ENCODE data around the gene SUMO2.
"Not testable (repeated sequence)": the region's sequence is repeated elsewhere in the genome, so short reads cannot be mapped to it uniquely, and the experiment has no call there.

The SUMO2 gene

DNA sequence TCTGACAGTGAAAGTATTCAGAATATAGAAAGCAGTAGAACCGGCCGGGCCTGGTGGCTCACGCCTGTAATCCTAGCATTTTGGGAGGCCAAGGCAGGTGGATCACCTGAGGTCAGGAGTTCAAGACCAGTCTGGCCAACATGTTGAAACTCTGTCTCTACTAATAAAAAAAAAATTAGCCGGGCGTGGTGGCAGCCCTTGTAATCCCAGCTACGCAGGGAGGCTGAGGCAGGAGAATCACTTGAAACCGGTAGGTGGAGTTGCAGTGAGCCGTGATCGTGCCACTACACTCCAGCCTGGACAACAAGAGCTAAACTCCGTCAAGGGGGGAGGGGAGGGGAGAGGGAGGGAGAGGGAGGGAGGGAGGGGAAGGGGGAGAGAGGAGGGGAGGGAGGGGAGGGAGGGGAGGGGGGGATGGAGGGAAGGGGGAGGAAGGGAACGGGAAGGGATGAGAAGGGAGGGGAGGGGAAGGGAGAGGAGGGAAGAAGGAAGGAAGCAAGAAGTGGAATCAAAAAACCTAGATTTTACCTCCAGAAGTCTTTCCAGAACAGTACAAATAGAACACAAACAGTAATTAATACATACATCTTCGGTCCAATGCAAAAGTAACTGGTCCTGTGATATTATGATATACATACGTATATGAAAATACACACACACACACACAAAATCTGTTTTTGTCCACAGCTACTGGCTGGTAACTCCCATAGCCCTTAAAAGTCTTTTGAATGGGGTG, 40.4 kb downstream of the SUMO2 start:
- no peak for DNase-seq

DNA sequence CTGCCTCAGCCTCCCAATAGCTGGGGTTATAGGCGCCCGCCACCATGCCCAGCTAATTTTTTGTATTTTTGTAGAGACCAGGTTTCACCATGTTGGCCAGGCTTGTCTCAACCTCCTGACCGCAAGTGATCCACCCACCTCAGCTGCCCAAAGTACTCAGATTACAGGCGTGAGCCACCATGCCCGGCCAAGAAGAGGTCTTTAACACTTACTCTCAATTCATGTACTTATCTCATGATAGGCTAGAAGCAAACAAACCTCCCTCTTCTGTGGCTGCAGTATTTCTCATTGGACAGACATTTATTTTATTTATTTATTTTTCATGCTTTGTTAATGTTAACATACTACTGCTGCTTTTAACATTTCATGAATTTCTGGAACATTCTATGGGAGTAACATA, 44.2 kb downstream of the SUMO2 start:
- no peak for DNase-seq

DNA sequence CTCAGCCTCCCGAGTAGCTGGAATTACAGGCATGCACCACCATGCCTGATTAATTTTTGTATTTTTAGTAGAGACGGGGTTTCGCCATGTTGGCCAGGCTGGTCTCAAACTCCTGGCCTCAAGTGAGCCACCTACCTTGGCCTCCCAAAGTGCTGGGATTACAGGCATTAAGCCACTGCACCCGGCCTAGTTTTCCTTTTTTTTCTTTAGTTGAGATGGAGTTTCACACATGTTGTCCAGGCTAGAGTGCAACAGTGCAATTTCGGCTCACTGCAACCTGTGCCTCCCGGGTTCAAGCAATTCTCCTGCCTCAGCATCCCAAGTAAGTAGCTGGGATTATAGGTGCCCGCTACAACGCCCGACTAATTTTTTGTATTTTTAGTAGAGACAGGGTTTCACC, 45.0 kb downstream of the SUMO2 start:
- DNase-seq = not testable (repeated sequence)

DNA sequence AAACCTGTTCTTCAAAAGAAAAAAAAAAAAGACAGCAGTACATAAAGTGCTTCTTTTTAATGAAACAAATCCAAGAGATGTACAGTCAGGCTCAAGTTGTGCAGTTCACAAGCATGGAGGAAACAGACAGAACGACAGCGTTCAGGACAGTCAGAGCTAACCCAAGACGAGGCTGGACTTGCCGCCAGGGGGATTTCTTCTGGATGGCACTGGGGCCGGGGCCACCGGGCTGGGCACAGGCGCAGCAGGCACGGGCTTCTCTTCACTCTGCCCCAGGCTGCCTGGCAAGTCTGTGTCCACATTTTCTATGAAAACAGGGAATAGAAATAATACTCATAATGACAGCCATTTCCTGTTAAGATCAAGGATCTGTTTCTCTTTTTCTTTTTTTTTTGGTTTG, 46.8 kb downstream of the SUMO2 start:
- DNase-seq = no peak

DNA sequence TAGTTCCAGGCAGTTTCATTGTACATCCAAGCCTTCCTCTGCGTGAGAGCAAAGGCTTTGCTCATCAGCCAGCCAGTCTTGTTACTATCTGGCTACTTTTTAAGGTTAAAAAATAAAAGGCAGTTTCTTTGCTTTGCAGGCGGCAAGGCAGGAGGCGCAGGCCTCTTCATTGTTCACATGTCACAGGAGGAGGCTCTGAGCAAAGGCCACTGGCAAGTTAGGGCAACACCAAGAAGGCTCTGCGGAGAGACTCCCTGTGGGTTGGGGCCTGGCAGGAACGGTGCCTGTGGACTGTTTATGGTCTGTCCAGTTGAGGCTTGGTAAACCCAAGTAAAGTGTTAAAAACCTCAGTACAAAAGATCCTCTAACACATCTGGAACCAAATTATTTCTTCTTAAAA, 47.3 kb downstream of the SUMO2 start:
- DNase-seq = no peak

DNA sequence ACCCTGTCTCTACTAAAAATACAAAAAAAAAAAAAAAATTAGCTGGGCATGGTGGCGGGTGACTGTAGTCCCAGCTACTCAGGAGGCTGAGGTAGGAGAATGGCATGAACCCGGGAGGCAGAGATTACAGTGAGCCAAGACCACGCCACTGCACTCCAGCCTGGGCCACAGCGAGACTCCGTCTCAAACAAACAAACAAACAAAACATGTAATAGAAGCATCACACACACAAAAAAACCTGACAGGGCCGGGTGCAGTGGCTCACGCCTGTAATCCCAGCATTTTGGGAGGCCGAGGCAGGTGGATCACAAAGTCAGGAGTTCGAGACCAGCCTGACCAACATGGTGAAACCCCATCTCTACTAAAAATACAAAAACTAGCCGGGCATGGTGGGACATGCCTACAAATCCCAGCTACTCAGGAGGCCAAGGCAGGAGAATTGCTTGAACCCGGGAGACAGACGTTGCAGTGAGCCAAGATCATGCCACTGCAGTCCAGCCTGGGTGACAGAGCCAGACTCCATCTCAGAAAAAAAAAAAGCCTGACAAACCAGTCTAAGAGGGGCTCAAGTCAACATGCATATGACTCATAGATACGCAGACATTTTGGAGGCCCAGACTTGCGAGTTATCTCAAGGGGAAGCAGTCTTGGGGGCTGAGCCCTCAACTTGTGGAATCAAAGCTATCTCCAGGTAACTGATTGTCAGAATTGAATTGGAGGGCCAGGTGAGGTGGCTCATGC, 49.0 kb downstream of the SUMO2 start:
- not testable (repeated sequence) for DNase-seq

DNA sequence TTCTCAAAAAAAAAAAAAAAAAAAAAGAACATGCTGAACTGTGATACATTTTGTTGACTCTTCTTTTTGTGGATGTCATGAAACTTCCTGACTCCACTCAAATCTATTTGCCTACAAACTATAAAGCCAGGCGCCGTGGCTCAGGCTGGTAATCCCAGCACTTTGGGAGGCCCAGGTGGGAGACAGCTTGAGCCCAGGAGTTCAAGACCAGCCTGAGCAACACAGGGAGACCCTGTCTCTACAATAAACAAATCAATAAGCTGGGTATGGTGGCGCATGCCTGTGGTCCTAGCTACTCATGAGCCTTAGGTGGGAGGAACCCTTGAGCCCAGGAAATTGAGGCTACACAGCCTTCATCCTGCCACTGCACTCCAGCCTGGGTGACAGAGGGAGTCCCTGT, 49.8 kb downstream of the SUMO2 start:
- no peak for DNase-seq

DNA sequence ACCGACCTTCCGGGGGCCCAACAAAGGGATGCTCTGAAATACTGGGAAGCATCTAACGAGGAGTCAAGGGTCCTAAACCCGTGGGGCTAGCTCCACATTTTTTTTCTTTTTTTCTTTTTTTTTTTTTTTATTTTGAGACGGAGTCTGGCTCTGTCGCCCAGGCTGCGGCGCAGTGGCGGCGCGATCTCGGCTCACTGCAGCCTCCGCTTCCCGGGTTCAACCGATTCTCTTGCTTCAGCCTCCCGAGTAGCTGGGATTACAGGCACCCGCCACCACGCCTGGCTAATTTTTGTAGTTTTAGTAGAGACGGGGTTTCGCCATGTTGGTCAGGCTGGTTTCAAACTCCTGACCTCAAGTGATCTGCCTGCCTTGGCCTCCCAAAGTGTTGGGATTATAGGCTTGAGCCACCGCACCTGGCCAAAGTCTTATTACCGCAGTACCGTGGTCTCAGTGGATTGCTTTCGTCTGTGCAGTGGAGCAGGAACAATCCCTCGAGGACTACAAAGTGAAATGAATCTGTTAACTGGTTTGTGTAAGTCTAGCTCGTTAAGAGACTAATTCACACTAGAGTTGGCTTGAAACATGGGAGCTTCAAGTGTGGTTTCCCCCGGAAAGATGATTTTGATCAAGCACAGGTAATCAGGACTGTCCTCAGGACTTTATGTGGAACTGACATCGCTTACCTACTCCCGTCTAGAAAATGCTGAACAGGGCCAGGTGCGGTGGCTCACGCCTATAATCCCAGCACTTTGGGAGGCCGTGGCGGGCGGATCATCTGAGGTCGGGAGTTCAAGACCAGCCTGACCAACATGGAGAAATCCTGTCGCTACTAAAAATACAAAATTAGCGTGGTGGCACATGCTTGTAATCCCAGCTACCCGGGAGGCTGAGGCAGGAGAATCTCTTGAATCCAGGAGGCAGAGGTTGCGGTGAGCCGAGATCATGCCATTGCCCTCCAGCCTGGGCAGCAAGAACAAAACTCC, 50.5 kb downstream of the SUMO2 start:
- not testable (repeated sequence) for DNase-seq

DNA sequence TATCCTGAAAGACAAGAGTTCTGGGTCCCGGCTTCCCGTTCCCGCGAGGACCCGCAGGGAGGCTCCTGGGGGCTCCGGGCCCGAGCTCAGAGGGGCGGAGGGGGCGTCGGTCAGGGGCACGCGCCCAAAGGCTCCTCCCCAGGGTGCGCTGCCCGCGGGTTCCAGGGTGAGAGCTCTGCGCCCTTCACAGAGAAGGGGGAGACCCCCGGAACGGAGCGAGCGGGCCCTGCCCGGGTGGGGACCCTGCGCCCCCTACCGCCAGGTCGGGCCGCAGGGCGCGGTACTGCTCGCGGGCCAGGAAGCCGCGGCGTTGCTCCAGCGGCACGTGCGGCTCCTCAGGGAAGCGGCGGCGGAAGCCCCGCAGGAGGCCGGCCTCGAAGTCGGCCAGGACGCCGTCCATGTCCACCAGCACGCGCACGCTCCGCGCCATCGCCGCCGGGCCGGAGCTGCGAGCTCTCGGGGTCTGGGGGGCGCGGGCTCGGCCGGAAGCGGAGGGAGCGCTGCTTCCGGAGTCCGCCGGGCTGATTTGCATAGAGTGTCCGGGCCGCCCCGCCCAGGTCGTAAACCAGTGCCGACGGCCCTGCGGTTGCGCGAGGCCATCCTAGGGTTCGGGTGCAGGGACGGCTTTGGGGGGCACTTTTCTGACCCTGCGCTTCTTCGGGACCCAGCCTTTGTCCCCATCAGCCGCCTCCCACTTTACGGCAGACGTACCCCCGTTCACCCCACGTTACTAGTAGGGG, 51.3 kb downstream of the SUMO2 start, which contains the start of gene NT5C:
Gene NT5C (minus strand): TSS at position 465 of the 740 bp plus-strand sequence. CDS start 35 bp downstream, at position 430.
- DNase-seq = peak; percentile 48

DNA sequence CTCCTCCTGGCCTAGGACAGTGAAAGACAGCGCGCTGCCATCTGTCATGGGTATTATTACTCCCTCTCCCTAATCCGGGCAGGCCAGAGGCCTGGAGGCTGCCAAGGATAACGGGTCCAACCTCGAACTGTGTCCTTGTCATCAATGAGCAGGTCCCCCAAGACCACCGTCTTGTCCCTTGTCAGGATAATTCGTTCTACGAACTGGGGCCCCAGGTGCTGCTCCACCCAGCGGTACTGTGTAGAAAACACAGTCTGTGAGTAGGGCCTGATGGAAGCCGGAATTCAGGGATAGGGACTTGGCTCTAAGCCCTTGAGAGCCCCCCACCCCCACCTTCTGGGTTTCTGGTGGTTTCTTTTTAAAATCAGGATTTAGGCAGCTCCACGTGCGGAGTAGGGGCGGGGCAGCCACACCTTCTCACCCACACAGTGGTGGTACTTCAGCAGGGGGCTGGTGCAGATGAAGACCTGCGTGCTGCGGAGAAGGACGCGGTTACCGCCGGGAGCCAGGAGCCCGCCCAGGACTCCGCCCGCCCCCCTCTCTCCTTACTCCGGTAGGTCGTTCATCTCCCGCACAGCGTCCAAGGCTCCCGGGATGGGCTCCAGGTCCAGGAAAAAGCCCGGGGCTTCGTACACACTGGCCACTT, 52.0 kb downstream of the SUMO2 start:
- DNase-seq = peak; percentile 31

DNA sequence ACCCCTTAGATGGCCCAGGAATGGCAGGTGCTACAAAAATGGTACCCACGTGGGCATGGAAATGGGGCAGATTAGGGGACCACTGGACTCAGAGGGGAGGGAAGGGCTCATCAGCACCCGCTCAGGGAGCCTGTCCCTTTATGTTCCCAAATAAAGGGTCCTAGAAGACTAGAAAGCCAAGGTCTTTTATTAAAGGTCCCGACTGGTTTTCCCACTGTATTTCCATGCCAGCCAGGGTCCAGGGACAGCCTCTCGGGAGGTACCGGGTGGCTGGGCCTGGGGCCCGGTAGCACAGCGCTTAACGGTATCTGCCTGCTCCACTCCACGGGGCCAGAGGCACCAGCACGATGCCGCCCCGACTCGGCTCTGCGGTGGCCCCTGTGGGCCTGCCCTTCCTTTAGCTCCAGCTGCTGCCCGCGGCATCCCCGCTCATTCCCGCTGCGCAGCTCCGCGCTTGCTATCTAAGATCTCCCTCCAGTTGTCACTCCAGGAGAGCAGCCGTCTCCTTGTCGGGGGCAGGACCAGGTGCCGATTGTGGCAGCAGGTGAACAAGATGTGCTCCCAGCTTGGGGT, 52.6 kb downstream of the SUMO2 start:
- no peak for DNase-seq

DNA sequence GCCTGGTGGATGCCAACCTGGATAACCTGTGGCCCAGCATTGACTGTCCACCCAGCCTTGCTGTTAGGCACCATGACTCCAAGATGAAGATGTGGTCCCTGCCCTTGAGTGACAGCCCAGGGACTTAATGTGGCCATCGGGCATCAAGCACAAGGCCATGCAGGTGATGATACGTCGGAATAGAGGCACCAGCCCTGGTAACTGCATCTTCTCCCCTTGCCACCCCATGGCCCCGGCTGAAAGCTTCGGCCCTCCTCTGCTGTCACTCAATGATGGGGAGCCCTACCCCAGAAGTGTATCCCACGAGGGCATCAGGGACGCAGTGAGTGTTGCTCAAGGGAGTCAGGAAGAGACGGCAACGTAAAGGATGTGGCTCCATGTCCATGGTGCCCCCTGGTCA, 53.2 kb downstream of the SUMO2 start:
- no peak for DNase-seq

DNA sequence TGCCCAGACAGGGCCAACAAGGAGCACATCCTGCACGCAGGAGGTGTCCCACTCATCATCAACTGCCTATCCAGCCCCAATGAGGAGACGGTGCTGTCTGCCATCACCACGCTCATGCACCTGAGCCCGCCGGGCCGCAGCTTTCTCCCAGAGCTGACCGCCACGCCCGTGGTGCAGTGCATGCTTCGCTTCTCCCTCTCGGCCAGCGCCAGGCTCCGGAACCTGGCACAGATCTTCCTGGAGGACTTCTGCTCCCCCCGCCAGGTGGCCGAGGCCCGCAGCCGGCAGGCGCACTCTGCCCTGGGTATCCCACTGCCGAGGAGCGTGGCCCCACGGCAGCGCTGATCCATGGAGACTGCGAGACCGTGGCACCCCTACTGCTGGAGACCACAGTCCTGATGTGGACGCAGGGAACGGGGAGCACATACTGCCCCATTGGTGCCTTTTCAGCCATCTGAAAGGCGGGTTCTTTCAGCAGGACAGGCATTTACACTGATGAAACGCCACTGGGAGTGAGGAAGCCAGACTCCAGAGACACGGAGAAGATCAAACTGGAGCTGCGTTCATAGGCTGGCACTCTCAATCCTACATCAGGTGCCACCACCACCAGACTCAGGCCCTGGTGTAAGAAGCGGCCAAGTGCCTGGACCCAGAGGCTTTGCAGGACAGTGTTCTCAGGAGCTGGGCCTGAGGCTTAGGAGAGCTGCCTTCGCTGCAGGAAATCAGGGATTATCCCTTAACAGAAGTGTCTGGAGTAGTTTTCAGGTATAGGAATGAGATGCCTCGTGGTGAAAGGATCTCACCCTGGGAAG, 53.9 kb downstream of the SUMO2 start:
- DNase-seq = no peak

DNA sequence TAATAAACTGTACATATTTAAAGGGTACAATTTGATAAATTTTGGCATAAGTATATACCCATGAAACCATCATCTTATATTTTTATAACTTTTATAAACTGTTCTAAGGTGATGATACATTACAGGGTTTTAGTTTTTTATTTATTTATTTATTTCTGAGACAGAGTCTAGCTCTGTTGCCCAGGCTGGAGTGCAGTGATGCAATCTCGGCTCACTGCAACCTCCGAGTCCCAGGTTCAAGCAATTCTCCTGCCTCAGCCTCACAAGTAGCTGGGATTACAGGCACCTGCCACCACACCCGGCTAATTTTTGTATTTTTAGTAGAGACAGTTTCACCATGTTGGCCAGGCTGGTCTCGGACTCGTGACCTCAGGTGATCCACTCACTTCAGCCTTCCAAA, 54.8 kb downstream of the SUMO2 start:
- DNase-seq = not testable (repeated sequence)

DNA sequence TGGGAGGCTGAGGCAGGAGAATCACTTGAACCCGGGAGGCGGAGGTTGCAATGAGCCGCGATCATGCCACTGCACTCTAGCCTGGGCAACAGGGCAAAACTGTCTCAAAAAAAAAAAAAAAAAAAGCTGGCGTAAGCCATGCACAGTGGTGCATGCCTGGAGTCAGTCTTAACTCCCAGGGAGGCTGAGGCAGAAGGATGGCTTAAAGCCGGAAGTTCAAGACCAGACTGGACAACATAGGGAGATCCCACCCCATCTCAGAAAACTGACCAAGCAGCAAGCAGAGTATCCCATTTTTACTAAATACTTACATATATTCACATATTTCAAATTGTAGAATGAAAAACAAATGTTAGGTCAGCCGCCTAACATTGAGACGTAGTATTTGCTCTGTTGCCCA, 55.8 kb downstream of the SUMO2 start:
- no peak for DNase-seq

DNA sequence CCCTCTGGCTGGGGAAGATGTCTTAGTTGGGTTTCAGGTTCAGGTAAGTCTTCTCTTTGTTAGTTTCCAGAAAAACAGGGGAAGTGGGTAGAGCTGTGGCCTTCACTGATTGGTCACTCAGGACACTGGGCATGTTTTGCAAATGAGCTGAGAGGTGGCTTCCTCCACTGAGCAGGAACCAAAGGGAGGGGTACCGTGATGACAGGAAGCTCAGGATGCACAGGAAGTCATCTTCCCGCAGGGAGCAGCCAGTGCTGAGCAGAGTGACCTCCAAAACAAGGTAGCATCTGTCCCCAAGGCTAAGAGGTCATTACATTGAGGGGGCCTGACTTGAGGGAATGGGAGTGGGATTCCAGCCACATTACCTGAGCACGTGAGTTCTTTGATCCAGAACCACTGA, 56.8 kb downstream of the SUMO2 start:
- DNase-seq = no peak

DNA sequence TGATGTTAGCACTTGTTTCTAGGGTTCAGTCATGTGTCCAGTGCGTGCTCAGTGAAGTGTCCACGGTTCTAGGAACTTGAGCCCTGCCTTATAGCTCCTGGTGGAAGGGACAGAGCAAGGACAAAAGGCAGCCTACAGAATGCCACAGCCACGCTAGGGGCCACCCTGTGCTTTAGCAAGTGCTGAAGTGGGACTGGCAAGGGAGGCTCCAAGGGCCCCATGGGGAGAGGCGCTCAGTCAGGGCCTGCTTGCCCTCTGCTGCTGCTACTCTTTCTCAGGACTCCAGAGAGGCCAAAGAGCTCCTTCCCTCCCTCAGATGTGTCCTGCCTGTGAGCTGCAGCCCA, 58.0 kb downstream of the SUMO2 start:
- no peak for DNase-seq

DNA sequence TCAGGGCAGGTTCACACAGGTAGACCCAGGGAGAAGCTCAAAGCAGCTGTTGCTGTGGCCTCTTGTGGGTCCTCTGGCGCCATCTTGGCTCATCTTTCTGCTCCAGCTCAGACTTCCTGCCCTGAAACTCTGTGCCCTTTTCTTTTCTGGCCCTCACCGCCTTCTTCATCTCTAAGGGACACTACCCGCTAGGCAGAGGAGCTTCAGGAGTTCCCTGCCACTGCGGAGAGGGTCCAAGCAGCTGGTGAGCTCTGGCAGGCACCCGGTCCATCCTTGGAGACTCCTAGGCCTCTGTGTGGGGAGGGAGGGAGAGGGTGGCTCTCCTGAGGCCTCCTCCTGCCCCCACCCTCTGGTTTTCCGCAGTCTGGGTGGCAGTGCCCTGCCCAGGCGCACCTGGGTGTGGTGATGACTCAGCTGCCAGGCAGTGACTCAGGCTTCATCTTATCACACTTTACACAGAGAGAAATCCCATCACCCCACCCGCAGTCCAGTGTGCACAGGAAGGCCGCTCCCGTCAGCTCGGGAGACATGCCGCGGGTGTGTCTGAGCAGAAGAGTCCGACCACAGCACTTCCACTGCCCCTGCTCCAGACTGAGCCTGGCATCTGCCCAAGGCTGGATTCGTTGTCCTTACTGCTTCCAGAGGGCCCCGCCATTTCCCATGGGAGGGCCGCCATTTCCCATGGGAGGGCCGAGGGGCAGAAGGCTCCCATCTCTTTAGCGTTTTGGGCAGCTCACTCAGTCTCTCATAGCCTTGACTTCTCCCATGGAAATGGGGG, 58.5 kb downstream of the SUMO2 start:
- DNase-seq = peak; percentile 35

DNA sequence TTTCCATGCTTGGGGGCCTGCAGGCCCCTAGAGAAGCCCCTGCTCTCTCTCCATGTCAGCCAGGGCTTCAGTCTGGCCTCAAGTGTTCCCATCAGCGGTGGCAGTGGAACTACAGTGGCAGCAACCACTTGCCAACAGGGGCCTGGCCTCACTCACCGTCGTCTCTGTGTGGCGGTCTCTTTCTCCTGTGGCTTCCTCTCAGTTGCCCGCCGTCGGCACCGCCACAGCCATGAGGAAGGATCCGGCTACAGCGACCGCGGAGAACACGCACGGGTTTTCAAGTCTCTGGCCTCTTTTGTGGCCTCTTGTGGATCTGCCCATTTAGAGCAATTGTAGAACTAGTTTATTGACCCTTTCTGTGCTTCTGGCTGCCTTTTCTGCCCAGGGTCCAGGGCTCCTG, 64.5 kb downstream of the SUMO2 start:
- no peak for DNase-seq

DNA sequence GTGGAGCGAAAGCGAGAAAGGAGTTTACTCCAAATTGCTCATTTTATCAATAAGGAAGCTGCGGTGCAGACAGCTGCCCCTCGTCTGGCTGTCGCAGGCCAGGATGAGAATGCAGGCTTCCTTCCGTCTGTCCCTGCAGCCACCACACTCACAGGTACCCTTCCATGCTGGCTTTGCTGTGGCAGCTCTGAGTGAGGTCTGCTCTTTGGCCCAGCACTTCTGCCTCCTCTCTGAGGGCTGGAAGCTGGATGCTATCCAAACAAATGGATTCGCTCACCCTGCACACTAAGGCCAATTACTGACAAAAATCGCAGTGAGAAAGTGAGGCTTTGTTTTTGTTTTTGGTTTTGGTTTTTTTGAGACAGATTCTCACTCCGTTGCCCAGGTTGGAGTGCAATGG, 66.0 kb downstream of the SUMO2 start:
- no peak for DNase-seq

All from central memory CD4-positive, alpha-beta T cell (primary cell).